Endothelial cell of umbilical vein (primary cell): ENCODE measurements around the gene INPP5A. TPM values are rescaled to one million over a fixed set of nuclear protein-coding genes. Genes with fewer than 3 reads are reported as not detected.

Source experiments
- BruUV-seq: library from RNA; stranded (reverse); fragments of 400-500 nt; replicated peaks from 2 replicates; lab custom pipeline; 2021; lab: Mats Ljungman, UMichigan
- CTCF ChIA-PET: fragments of 300-600, 350-600 bp; sonication (Branson Sonifier 250); formaldehyde crosslinking; loops from one replicate; lab custom pipeline; 2021; ENCODE audit warnings: antibody characterized with exemption, inconsistent platforms; lab: Charles Lee
- POLR2A ChIA-PET: fragments of 300-600, 350-600 bp; sonication (Branson Sonifier 250); formaldehyde crosslinking; loops from one replicate; lab custom pipeline; 2021; ENCODE audit warnings: antibody characterized with exemption, inconsistent platforms; lab: Charles Lee
- DNase-seq: peaks from one replicate; pipeline ENCODE4 v3.0.0-alpha.2; 2011; ENCODE audit warnings: low read depth, low spot score
- FAIRE-seq: peaks from 2 replicates; lab custom pipeline; 2011; peaks lifted over from hg19 to GRCh38; lab: Jason Lieb, UNC
- H2AFZ ChIP-seq: 2 replicates; pipeline ENCODE4 v1.6.0; 2012; ENCODE audit warnings: low read depth, low read length, control low read depth, inconsistent platforms
- H3K27ac ChIP-seq: 2 replicates; pipeline ENCODE4 v1.5.1; 2011; ENCODE audit warnings: low read depth, mild to moderate bottlenecking, control low read depth, low read length, moderate library complexity; ENCODE audit not compliant: insufficient read depth
- H3K27me3 ChIP-seq, 2 experiments: 2 replicates each; pipeline versions ENCODE4 v1.6.0 to v1.6.1; 2011; ENCODE audit warnings: low read length in 2 of 2, mixed read lengths in 1 of 2; ENCODE audit not compliant: control insufficient read depth in 2 of 2, insufficient read depth in 2 of 2
- H3K36me3 ChIP-seq, 2 experiments: 2 replicates in 1 of 2; 3 replicates in 1 of 2; pipeline ENCODE4 v1.5.1; 2011; ENCODE audit warnings: low read length in 2 of 2, mild to moderate bottlenecking in 1 of 2, moderate library complexity in 1 of 2; ENCODE audit not compliant: control insufficient read depth in 2 of 2, insufficient read depth in 2 of 2; ENCODE audit errors: extremely low read depth in 1 of 2
- H3K4me1 ChIP-seq: 3 replicates; pipeline ENCODE4 v1.5.1; 2011; ENCODE audit warnings: mild to moderate bottlenecking, low read length; ENCODE audit not compliant: control insufficient read depth, insufficient read depth; ENCODE audit errors: extremely low read depth
- H3K4me2 ChIP-seq: 2 replicates; pipeline ENCODE4 v1.6.1; 2011; ENCODE audit warnings: low read length, control low read depth, mixed read lengths; ENCODE audit not compliant: insufficient read depth
- H3K4me3 ChIP-seq, 3 experiments: fragments of 200-600 bp in 1 of 3; sonication (generic), shearing (Covaris generic) in 1 of 3; replicated peaks in 1 of 3; 2 replicates each; pipeline ENCODE4 v1.5.1; 2011 to 2016; ENCODE audit warnings: control low read depth in 3 of 3, low read length in 3 of 3, mild to moderate bottlenecking in 2 of 3, inconsistent platforms in 1 of 3, low read depth in 1 of 3, moderate library complexity in 1 of 3; ENCODE audit not compliant: insufficient read depth in 1 of 3
- H3K79me2 ChIP-seq: 2 replicates; pipeline ENCODE4 v1.6.0; 2012; ENCODE audit warnings: low read length, inconsistent platforms; ENCODE audit not compliant: control insufficient read depth, insufficient read depth
- H3K9ac ChIP-seq: replicated peaks from 2 replicates; pipeline ENCODE3; 2011; ENCODE audit warnings: low read length, control low read depth; ENCODE audit not compliant: insufficient read depth; ENCODE audit errors: extremely low read depth
- H3K9me1 ChIP-seq: replicated peaks from 3 replicates; pipeline ENCODE4 v1.6.0; 2011; ENCODE audit warnings: mild to moderate bottlenecking, low read length; ENCODE audit not compliant: control insufficient read depth, insufficient read depth; ENCODE audit errors: extremely low read depth
- H3K9me3 ChIP-seq: replicated peaks from 2 replicates; pipeline ENCODE4 v1.5.1; 2012; ENCODE audit warnings: low read length, inconsistent platforms; ENCODE audit not compliant: control insufficient read depth, insufficient read depth
- H4K20me1 ChIP-seq: replicated peaks from 2 replicates; pipeline ENCODE3; 2011; ENCODE audit warnings: mild to moderate bottlenecking, low read length; ENCODE audit not compliant: control insufficient read depth, insufficient read depth; ENCODE audit errors: extremely low read depth
- EZH2 ChIP-seq: IDR thresholded peaks from 2 replicates; pipeline ENCODE4 v1.6.1; 2012; ENCODE audit warnings: borderline replicate concordance, low read depth, mild to moderate bottlenecking, moderate library complexity, low read length, inconsistent platforms; ENCODE audit not compliant: severe bottlenecking
- FOS ChIP-seq: IDR thresholded peaks from 2 replicates; pipeline ENCODE4 v1.6.1; 2011; ENCODE audit warnings: mild to moderate bottlenecking, low read length, moderate library complexity, borderline replicate concordance; ENCODE audit not compliant: insufficient read depth
- GATA2 ChIP-seq: IDR thresholded peaks from 2 replicates; pipeline ENCODE4 v1.7.0; 2011; ENCODE audit warnings: low read depth, mild to moderate bottlenecking, moderate library complexity, mixed read lengths, low read length; ENCODE audit not compliant: insufficient read length, insufficient read depth
- JUN ChIP-seq: IDR thresholded peaks from 2 replicates; pipeline ENCODE4 v1.6.1; 2011; ENCODE audit warnings: borderline replicate concordance, low read depth; ENCODE audit not compliant: insufficient read length, insufficient read depth
- MYC ChIP-seq: IDR thresholded peaks from one replicate; pipeline ENCODE4 v1.6.1; 2011; ENCODE audit warnings: mild to moderate bottlenecking, low read depth, low read length
- POLR2A ChIP-seq: IDR thresholded peaks from 2 replicates; pipeline ENCODE4 v1.6.1; 2012; ENCODE audit warnings: low read depth, mild to moderate bottlenecking, control low read depth, low read length
- POLR2AphosphoS5 ChIP-seq: IDR thresholded peaks from 2 replicates; pipeline ENCODE4 v1.6.1; 2012; ENCODE audit warnings: low read depth, mild to moderate bottlenecking, control low read depth, low read length, moderate library complexity; ENCODE audit not compliant: insufficient read depth
- dilution Hi-C: fragments of 300-500 bp; cut with MboI; formaldehyde crosslinking; loops from one replicate; pipeline ENCODE4 v1.15.0; 2019; ENCODE audit warnings: low sequenced_read_pairs; ENCODE audit not compliant: extremely low pct_ligation_motif_present
- intact Hi-C: fragments of 100-400 bp; cut with micrococcal nuclease; formaldehyde crosslinking; loops from one replicate; pipeline ENCODE4 v1.10.0; 2022
- polyA plus RNA-seq, 4 experiments: library from polyadenylated mRNA; depleted of rRNA in 3 of 4; stranded (reverse) in 3 of 4; unstranded in 1 of 4; fragments of >200 nt; gene quantifications; 2 replicates each; pipeline versions ENCODE4 v1.2.1 to v1.2.3, GENCODE V29; 2011 to 2012; ENCODE audit warnings: missing spikeins in 1 of 4
- total RNA-seq: library from RNA; stranded (reverse); gene quantifications from 2 replicates; pipeline ENCODE4 v1.2.3, GENCODE V29; 2021
- TF ChIP-seq, protein P1 (sequence below): IDR thresholded peaks from 2 replicates; pipeline ENCODE4 v1.6.1; 2011; ENCODE audit not compliant: insufficient read depth, insufficient read length
- TF ChIP-seq, protein P2 (sequence below), 2 donors: IDR thresholded peaks; 1 replicate in 1 of 2; 2 replicates in 1 of 2; pipeline ENCODE4 v1.5.1; 2011; ENCODE audit warnings: low read length in 2 of 2, mild to moderate bottlenecking in 2 of 2, moderate library complexity in 2 of 2, control low read depth in 1 of 2, inconsistent platforms in 1 of 2, low read depth in 1 of 2; ENCODE audit not compliant: insufficient read depth in 1 of 2; ENCODE audit errors: extremely low read depth in 1 of 2

INPP5A gene
- total and polyA plus RNA-seq, 2 donors (not counting 3 experiments of a cell fraction or from before 2014, with no cell fraction given), result 22.9 to 33.2 TPM

DNA sequence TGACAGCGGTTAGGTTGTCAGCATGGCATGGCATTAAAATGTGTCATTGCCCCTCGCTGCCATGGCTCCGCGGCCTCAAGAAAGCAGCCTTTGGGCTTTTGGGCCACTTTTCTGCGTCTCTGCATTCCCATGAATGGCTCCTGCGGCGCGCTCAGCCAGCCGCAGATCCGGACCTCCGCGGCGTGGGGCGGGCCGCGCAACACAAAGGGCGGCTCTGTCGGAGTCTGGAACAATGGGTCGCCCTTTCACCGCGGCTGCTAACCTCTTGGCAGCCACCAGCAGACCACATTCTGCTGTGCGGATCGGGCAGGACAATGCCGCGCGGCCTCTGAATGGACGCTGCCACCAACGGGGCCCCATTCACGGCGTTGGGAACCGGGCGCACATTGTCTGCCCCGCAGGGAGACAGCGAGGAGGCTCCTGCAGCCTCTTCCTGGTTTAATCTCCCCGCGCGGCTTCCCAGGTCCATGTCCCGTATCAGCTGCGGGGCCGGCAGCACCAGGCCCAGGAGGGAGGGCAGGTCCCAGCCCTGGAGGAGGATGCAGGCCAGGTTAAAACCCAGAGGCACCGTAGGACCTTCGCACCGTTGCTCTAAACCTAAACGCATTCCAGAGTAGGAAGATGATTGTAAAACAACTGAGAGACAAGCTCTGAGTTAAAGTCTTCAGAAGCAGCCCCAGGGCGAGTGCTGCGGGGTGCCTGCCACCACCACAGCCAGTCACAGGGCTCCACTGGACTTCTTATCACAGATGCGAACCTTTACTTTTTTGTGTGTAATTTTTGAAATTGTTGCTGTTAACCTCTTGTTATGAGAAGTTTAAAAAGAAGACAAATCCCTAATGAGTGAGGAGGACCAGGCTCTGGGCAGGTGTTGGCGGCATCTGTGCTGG is 176.8 kb downstream of the INPP5A start:
- Histone ChIP-seq H3K27ac (no peak overlapping the region), H3K79me2 (no peaks in the 10 kb centered on the region), H2AFZ (no peak overlapping the region), H3K4me2 (no peak overlapping the region), H3K27me3 (no peaks in the 10 kb centered on the region), H3K36me3 (peaks cover 0 to 2% of the 10 kb centered on the region in 2 experiments), H3K9me1 (no peaks in the 10 kb centered on the region), H3K4me1 (no peaks in the 10 kb centered on the region), H3K9me3 (no peaks in the 10 kb centered on the region), H4K20me1 (no peaks in the 10 kb centered on the region), H3K4me3 (no peak overlapping the region), H3K9ac (no peak overlapping the region)
- no TSS peak for BruUV-seq
- POLR2A ChIA-PET, result no interaction called here
- dilution Hi-C loops (no loop called here), intact Hi-C loops (no loop called here)
- CTCF ChIA-PET, result no interaction called here
- DNase-seq (no peak), FAIRE-seq (no peak)
- TF ChIP-seq FOS (no peak), POLR2A (no peak), MYC (no peak), POLR2AphosphoS5 (no peak), JUN (no peak), GATA2 (no peak), EZH2 (no peak)
- TF ChIP-seq, protein P1, sequence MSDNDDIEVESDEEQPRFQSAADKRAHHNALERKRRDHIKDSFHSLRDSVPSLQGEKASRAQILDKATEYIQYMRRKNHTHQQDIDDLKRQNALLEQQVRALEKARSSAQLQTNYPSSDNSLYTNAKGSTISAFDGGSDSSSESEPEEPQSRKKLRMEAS, result no peak
- TF ChIP-seq, protein P2, sequence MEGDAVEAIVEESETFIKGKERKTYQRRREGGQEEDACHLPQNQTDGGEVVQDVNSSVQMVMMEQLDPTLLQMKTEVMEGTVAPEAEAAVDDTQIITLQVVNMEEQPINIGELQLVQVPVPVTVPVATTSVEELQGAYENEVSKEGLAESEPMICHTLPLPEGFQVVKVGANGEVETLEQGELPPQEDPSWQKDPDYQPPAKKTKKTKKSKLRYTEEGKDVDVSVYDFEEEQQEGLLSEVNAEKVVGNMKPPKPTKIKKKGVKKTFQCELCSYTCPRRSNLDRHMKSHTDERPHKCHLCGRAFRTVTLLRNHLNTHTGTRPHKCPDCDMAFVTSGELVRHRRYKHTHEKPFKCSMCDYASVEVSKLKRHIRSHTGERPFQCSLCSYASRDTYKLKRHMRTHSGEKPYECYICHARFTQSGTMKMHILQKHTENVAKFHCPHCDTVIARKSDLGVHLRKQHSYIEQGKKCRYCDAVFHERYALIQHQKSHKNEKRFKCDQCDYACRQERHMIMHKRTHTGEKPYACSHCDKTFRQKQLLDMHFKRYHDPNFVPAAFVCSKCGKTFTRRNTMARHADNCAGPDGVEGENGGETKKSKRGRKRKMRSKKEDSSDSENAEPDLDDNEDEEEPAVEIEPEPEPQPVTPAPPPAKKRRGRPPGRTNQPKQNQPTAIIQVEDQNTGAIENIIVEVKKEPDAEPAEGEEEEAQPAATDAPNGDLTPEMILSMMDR (IDR thresholded peaks at IDR 0.05; ENCODE audit: extremely low read depth in 1 of 2, insufficient read depth in 1 of 2, low read depth in 1 of 2, low read length in 2 of 2), result no peak
